ENCODE data around the gene LNP1. TPM values are rescaled to one million over a fixed set of nuclear protein-coding genes. Genes with fewer than 3 reads are reported as not detected.

LNP1 gene
- total RNA-seq, 2 experiments from 2014 or later, result 0.47 to 0.70 TPM

DNA sequence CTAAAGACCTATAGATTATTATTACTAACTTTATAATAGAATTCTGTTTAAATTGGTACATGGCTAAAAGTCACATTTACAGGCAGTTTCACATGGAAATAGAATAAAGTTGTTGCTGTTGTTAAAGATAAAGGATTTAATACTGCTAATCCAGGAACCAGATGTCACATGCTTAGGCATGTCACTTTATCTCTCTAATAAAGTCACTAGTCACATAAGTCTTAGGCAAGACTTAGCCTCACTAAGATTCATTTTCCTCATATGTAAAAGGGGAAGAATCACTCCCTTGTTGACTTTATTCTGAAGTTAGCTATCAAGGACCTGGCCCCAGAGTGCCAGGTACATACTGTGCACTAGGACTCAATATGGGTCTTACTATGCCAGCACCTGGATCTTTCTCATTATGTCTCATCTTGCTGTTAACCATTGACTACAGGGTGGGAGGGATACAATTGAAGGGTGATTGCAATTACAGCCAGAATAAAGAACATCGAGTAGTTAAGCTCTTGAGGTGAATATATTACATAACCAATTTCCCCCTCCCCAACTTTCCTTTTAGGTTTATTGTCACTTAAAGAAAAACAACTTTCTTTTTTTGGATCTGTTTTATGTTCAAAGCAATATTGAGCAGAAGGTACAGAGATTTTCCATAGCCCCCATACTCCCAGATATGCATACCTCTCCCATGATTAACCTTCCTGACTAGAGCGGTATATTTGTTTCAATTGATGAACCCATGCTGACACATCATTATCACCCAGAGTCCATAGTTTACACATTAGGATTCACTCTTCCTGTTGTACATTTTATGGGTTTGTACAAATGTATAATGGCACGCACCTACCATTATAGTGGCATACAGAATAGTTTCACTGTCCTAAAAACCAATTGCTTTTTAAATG lies 36.6 kb downstream of the LNP1 start:
- H3K4me3 ChIP-seq (ENCODE audit: low read length), result no peak overlapping the region
- Mint-ChIP-seq H3K36me3 (ENCODE audit: low read depth) (no peaks in the 10 kb centered on the region), H3K27ac (no peak overlapping the region), H3K4me3 (no peak overlapping the region), H3K9me3 (no peaks in the 10 kb centered on the region), H3K27me3 (no peaks in the 10 kb centered on the region), H3K4me1 (ENCODE audit: low read depth) (peaks cover 9% of the 10 kb centered on the region)
- POLR2A ChIA-PET, result interaction anchor here (0.7 kb wide), 1 partner anchor 10 kb away, joined by 3 read pairs; no protein-coding TSS in a partner anchor
- TF ChIP-seq CTCF (IDR thresholded peaks at IDR 0.05), result no peak
- H3K9me3 ChIP-seq (ENCODE audit: control insufficient read depth in 1 of 2, insufficient read depth in 1 of 2, low read length in 2 of 2), result no peaks in the 10 kb centered on the region
- H3K4me1 ChIP-seq (ENCODE audit: insufficient read depth, low read length), result peaks cover 7% of the 10 kb centered on the region
- DNase-seq (no peak), ATAC-seq (ENCODE audit: poor library complexity) (no peak)
- intact Hi-C loops (cut with DNase I, micrococcal nuclease), result no loop called here
- H3K27ac ChIP-seq (ENCODE audit: low read depth in 1 of 2, low read length in 2 of 2), result no peak overlapping the region
- H3K36me3 ChIP-seq (ENCODE audit: insufficient read depth, low read length), result no peaks in the 10 kb centered on the region
- no peaks in the 10 kb centered on the region for H3K27me3 ChIP-seq (ENCODE audit: control insufficient read depth in 1 of 2, insufficient read depth in 2 of 2, low read length in 2 of 2)
- CTCF ChIA-PET, result no interaction called here

GRCh38 chr3:100438623-100438974 lies 37.3 kb downstream of the LNP1 start:
- intact Hi-C loops (cut with DNase I, micrococcal nuclease), result no loop called here
- no peak overlapping the region for H3K27ac ChIP-seq (ENCODE audit: low read depth in 1 of 2, low read length in 2 of 2)
- ATAC-seq (ENCODE audit: poor library complexity), result no peak
- POLR2A ChIA-PET, result no interaction called here
- no peaks in the 10 kb centered on the region for H3K27me3 Mint-ChIP-seq
- no peak overlapping the region for H3K4me3 Mint-ChIP-seq
- no peaks in the 10 kb centered on the region for H3K9me3 ChIP-seq (ENCODE audit: control insufficient read depth in 1 of 2, insufficient read depth in 1 of 2, low read length in 2 of 2)
- H3K9me3 Mint-ChIP-seq, result no peaks in the 10 kb centered on the region
- no peak for DNase-seq
- H3K4me1 Mint-ChIP-seq (ENCODE audit: low read depth), result peaks cover 9% of the 10 kb centered on the region
- no peak for TF ChIP-seq CTCF (IDR thresholded peaks at IDR 0.05)
- H3K4me1 ChIP-seq (ENCODE audit: insufficient read depth, low read length), result peaks cover 7% of the 10 kb centered on the region
- no peaks in the 10 kb centered on the region for H3K27me3 ChIP-seq (ENCODE audit: control insufficient read depth in 1 of 2, insufficient read depth in 2 of 2, low read length in 2 of 2)
- H3K4me3 ChIP-seq (ENCODE audit: low read length), result no peak overlapping the region
- CTCF ChIA-PET, result no interaction called here
- no peaks in the 10 kb centered on the region for H3K36me3 Mint-ChIP-seq (ENCODE audit: low read depth)
- no peak overlapping the region for H3K27ac Mint-ChIP-seq
- H3K36me3 ChIP-seq (ENCODE audit: insufficient read depth, low read length), result no peaks in the 10 kb centered on the region

- H3K36me3 Mint-ChIP-seq (ENCODE audit: low read depth), result no peaks in the 10 kb centered on the region
- no peak for TF ChIP-seq CTCF (IDR thresholded peaks at IDR 0.05)
- H3K27me3 ChIP-seq (ENCODE audit: control insufficient read depth in 1 of 2, insufficient read depth in 2 of 2, low read length in 2 of 2), result no peaks in the 10 kb centered on the region
- no peak overlapping the region for H3K4me3 Mint-ChIP-seq
- peak in 4 of 14 experiments; percentile 4 to 19 (median 10) for DNase-seq
- no peak overlapping the region for H3K27ac Mint-ChIP-seq
- ChIA-PET POLR2A (interaction anchor here (2.4 kb wide), 1 partner anchor 40 kb away, joined by 10 read pairs; the partner anchor contains the start of genes LNP1 and TOMM70), CTCF (no interaction called here)
- intact Hi-C loops (cut with DNase I, micrococcal nuclease), result no loop called here
- peak; percentile 58 for ATAC-seq (ENCODE audit: poor library complexity)
- peaks cover 9% of the 10 kb centered on the region for H3K4me1 Mint-ChIP-seq (ENCODE audit: low read depth)
- no peaks in the 10 kb centered on the region for H3K9me3 ChIP-seq (ENCODE audit: control insufficient read depth in 1 of 2, insufficient read depth in 1 of 2, low read length in 2 of 2)
- peaks cover 7% of the 10 kb centered on the region for H3K4me1 ChIP-seq (ENCODE audit: insufficient read depth, low read length)
- no peak overlapping the region for H3K4me3 ChIP-seq (ENCODE audit: low read length)
- H3K27me3 Mint-ChIP-seq, result no peaks in the 10 kb centered on the region
- no peaks in the 10 kb centered on the region for H3K36me3 ChIP-seq (ENCODE audit: insufficient read depth, low read length)
- no peak overlapping the region for H3K27ac ChIP-seq (ENCODE audit: low read depth in 1 of 2, low read length in 2 of 2)
- no peaks in the 10 kb centered on the region for H3K9me3 Mint-ChIP-seq
Measured at GRCh38 chr3:100440895-100441294, 39.6 kb downstream of the LNP1 start.

All from CD4-positive, alpha-beta T cell (primary cell).